T-helper 1 cell (primary cell): ENCODE results near the gene PLCXD1.
"Not testable (repeated sequence)": the region's sequence is repeated elsewhere in the genome, so short reads cannot be mapped to it uniquely, and the experiment has no call there.

Experiments
- DNase-seq, 5 donors: peaks; one replicate each; pipeline ENCODE4 v3.0.0-alpha.2; 2012 to 2020

Gene PLCXD1

DNA sequence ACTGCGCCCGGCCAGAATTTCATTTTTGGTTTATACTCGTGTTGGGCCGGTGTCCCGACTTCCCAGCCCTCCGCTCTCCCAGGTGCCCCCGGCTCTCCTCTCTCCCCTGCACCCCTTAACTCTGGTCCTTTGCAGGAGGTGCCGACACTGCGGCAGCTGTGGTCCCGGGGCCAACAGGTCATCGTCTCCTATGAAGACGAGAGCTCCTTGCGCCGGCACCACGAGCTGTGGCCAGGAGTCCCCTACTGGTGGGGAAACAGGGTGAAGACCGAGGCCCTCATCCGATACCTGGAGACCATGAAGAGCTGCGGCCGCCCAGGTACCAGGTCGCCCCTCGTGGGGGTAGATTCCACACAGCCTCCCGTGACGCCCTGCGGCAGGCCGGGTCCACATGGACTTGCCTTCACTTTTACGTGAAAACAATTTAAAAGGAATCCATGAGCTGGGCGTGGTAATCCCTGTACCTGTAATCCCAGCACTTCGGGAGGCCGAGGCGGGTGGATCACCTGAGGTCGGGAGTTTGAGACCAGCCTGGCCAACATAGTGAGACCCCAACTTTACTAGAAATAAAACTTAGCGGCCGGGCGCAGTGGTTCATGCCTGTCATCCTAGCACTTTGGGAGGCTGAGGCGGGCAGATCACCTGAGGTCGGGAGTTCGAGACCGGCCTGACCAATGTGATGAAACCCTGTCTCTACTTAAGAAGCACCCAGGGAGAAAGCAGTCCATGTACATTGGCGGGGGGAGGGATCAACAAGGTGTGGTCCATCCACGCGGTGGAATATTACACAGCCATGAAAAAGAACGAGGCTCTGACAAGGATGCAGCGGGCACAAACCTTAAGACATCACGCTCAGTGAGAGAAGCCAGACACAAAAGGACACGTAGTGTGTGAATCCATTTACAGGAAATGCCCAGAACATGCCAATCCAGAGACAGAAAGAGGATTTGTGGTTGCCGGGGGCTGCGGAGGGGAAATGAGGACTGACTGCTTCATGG, 12.0 kb downstream of the PLCXD1 start:
- DNase-seq = no peak

DNA sequence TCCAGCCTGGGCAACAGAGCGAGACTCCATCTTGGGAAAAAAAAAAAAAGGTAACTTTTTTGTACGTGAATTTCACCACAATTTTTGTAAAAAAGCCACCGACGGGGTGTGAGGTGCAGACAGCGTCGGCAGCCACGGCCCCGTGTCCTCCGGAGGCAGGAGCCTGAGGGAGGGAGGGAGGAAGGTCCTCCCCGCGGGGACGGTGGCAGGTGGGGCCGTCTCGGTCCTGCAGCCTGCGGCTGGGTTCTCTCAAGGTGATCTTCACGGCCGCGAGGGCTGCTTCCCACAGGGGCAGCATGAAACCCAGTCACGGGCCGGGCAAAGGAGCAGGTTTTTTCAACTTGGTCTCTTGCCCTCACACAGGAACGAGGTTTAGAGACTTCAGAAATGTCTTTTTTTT, 14.0 kb downstream of the PLCXD1 start:
- DNase-seq = no peak

GRCh38 chrX:298993-299392, 17.8 kb downstream of the PLCXD1 start:
- no peak for DNase-seq

- DNase-seq = no peak
Observed at GRCh38 chrX:300334-300733, 19.2 kb downstream of the PLCXD1 start.

DNA sequence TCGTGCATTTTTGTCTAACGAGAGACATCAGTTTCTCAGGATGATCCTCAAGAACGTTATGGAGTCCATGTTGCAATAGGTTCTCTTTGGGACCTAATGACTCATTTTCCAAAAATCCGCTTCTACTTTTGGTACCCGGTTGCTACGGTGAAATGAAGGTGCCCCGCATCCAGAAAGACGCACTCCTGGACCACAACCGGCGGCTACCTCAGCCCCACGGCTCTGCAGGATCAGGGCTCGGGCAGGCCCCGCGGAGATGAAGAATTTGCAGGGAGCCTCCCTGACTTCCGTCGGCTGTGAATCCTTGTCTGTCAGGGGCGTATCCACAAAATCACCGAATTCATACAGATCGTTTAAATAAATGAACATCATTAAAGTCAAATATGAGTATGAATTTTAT, 21.8 kb downstream of the PLCXD1 start:
- no peak for DNase-seq

GRCh38 chrX:305781-306613, 24.8 kb downstream of the PLCXD1 start:
- DNase-seq = not testable (repeated sequence)

DNA sequence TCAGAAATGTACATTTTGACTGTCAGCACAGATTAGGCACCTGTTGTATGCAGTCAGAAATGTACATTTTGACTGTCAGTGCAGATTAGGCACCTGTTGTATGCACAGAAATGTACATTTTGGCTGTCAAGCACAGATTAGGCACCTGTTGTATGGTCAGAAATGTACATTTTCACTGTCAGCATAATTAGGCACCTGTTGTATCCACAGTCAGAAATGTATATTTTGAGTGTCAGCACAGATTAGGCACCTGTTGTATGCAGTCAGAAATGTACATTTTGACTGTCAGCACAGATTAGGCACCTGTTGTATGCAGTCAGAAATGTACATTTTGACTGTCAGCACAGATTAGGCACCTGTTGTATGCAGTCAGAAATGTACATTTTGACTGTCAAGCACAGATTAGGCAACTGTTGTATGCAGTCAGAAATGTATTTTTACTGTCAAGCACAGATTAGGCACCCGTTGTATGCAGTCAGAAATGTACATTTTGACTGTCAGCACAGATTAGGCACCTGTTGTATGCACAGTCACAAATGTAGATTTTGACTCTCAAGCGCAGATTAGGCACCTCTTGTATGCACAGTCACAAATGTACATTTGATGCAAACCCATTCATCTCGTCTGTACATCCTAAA, 25.6 kb downstream of the PLCXD1 start:
- not testable (repeated sequence) for DNase-seq

DNA sequence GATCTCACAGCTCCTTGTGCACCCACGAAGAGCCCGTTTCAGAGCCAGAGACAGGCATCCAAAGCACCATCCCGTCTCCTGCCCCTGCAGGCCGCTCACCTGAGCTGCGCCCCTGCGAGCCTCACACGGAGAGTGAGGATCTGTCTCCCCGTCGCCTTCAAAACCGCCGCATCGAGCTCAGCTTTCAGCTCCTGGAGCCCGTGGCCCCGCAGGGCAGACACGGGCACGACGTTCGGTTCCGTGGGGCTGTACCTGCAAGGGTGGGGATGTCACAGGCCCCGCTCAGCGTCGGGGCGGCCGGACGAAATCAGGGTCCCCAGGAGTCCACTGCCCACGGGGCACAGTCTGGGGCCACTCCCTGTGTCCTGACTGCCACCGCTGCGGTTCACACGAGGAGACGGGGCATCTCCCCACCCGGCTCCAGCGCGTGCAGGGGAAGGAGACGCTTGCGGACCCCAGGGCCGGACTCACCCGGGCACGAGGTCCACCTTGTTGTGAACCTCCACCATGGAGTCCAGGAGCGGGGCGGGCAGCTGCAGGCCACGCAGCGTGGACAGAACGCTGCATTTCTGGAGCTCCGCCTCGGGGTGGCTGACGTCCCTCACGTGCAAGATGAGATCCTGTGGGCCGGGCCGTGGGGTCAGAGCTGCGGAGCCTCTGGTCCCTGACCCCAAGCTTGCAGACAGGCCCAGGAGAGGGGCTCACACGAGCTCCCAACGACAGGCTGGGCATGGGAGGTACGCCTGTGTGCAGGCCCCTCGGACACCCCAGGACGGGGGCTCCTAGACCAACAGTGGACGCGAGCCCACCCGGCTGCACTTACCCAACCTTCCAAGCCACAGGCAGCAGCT, 26.3 kb downstream of the PLCXD1 start:
- DNase-seq = no peak

DNA sequence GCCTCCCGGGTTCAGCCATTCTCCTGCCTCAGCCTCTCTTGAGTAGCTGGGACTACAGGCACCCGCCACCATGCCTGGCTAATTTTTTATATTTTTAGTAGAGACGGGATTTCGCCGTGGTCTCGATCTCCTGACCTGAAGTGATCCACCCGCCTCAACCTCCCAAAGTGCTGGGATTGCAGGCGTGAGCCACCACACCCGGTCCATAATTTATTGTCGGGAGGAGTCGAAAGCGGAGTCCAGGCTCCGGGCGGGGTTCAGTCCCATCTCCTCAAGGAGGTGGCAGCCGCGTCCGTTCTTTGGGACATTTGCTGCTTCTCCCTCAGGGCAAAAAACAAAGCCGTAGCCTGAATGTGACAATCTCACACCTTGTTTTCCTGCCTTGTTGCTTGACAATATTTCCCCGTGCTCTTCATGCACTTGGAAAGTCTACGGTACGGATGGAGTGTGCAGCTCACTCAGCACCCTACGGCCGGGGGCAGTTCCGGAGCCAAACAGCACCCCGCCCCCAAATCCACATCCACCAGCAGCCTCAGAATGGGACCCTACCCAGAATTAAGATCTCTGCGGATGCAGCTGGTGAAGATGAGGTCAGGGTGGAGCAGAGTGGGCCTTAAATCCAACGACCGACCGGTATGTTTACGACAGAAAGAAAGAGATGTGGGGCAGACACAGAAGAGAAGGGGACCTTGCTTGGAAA, 27.8 kb downstream of the PLCXD1 start:
- no peak for DNase-seq

GRCh38 chrX:310621-311155, 29.5 kb downstream of the PLCXD1 start:
- DNase-seq = no peak

DNA sequence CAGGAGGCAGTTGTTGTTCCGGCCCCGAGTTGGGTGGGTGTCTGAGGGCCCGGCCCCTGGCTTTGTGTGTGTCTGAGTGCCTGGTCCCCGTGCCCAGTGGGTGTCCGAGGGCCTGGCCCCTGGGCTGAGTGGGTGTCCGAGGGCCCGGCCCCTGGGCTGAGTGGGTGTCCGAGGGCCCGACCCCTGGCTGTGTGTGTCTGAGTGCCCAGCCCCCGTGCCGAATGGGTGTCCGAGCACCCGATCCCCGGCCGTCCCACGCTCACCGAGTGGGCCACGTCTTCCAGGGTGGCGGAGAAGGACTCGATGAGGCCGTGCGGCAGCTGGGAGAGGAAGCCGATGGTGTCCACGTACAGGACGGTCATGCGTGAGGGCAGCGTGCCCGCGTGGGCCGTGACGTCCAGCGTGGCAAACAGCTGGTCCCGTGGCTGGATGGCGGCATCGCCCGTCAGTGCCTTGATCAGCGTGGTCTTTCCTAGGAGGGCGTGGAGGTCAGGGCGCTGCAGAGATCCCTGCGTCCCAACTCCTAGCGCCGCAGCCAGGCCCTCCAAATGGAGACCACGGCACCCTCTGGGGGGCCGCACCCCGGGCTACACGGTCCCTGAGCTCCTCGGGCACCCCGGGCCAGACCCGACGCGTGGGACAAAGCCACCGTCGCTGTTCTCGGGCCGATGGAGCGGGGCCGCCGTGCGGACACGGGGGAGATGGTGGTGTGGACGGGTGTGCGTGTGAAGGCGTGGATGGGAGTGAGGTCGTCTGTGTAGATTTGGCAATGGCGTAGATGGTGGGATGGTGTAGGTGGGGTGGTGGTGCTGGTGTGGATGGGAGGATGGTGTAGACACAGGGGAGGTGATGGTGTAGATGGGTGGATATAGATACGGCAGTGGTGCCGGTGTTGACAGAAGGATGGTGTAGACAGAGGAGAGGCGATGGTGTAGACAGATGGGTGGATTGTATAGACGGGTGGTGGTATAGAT, 30.3 kb downstream of the PLCXD1 start:
- no peak for DNase-seq

DNA sequence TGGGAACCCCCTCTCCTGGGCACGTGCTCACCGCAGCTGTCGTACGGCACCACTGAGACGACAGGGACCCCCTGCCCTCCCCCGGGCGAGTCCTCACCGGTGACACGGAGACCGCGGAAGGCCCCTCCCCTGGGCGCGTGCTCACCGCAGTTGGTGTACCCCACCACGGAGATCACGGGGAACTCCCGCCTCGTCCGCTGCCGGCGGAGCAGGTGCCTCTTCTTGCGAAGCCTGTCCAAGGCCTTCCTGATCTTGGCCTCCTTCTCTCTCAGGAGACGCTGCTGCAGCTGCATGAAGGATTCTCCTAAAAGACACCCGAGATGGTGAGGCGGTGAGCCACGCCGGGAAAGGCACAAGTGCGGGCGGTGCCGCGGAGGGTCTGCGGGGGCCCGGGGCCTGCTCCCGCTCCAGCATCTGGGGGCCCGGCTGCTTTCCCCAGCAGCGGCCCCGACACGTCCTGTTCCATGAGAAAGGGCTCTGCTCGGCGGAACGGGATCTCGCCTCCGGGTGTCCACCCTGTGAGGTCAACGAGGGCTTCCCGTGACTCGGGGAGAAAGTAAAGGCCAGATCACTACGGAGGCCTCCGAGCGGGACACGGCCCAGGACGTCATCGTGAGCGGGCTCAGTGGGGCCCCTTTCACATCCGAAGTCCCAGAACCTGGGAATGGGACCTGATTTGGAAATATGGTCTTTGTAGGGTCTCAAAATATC, 31.6 kb downstream of the PLCXD1 start:
- peak in 1 of 5 donors; percentile 5 for DNase-seq

DNA sequence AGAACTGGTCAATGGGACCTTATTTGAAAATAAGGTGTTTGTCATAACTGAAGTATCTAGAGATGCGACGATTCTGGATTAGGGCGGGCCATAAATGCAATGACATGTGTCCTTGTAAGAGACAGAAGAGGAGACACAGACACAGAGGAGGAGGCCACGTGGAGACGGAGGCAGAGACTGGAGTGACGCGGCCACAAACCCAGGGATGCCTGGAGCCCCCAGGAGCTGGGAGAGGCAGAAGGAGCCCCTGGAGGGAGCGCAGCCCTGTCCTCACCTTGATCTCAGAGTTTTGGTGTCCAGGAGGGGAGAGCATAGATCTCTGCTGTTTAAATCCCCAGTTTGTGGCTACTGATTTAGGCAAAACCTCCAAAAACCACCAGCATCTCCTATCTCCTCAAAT, 32.4 kb downstream of the PLCXD1 start:
- peak in 1 of 5 donors; percentile 6 for DNase-seq

- DNase-seq = peak in 1 of 5 donors; percentile 7
Observed at GRCh38 chrX:314049-314448, 32.9 kb downstream of the PLCXD1 start.

DNA sequence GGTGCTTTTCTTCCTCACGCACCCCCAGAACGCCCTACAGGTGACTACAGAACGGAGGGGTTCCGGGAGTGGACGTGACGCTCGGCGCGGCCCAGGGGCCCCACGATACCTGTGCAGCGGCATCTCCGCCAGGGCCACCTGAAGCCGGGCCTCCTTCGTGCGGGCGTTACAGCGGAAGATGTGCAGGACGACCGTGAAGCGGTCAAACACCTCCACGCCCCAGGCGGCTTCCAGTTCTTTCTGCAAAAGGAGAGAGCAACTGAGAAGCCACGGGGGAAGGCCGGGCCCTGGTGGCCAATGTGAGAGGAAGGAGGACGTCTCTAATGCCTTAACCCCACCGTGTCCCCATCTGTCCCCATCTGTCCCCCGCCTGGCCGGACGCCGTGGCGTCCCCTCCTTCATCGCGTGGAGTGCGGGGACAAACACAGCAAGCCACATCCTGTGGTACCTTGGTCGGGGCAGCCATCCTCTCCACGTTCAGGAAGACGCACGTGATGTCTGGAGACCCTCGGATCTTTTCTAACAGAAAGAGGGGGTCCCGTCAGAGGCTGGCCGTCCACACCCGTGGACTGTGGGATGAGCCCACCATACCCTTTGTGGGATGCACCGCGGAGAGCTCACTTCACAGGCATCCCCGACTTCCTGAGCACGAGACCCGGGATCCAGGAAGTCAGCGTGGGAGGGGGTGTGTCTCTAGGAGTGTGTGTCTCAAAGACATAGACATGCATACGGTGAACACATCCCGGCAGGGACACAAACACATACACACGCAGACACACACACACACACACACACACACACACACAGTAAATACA, 33.8 kb downstream of the PLCXD1 start:
- DNase-seq = no peak

- DNase-seq = peak in 1 of 5 donors; percentile 4
Observed at GRCh38 chrX:316351-317325, 35.5 kb downstream of the PLCXD1 start.
